Amygdala (tissue), 56 donors: ENCODE data around the gene IL17C.
A peak's percentile ranks its signal among the peaks of the same experiment; 100 is the strongest.
"Not testable (repeated sequence)": the region's sequence is repeated elsewhere in the genome, so short reads cannot be mapped to it uniquely, and the experiment has no call there.

Experiments used
- DNase-seq, 56 donors: peaks; one replicate each; lab custom pipeline; 2025; lab: John Stamatoyannopoulos, UW

Gene IL17C

DNA sequence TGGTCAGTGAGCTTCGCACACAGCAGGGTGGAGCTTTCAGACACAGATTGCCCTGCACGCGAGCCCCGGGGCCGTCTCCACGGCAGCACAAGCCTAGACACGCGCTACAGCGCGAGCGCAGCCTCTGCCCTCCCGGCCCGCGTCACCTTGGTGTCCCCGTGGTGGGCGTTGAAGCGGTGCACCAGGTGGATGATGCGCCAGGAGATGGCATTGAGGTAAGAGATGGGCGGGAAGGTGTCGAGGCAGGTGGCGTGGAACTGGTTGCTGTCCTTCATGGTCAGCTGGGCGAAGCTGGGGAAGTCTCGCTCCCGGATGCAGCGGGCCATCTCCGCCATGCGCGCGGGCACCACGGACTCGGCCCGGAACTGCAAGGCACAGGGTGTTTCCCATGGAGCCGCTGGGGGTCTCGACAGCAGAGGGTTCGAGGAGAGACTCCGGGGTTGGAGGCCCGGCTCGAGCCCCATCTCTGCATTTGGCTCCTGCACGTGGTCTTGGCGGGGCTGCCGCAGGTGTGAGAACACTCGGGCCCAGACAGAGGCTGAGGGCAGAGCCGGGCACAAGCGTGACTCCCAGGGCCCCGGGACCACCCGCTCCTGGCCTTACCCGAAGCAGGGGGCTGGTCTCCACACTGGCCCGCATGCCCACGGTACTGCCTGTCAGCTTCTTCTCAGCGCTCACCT, 16.8 kb downstream of the IL17C start:
- no peak for DNase-seq

DNA sequence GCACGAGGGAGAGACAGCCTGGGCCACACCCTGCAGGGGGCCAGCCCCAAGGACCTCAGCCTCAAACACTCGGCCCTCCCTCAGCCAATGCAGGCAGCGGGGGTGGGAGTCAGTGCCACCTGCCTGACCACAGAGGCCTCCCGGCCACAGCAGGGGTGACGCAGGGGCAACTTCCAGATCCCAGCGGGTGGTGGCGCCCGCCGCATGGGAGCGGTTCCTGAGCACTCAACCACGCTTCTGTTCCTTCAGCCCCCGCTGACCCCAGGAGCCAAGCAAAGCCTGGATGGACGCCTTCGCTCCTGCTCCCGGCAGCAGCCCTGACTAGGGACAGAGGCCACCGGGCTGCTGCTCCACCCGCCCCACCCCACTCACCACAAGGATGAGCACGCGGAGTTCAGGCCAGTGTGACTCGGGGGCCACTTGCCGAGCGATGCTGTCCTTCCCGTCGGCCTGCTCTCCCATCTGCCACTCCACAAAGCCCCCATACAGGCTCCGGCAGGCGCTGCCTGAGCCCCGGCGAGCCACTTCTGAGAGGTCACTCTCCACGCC, 17.4 kb downstream of the IL17C start:
- DNase-seq = no peak

GRCh38 chr16:88656291-88656980, 18.1 kb downstream of the IL17C start:
- DNase-seq = no peak

DNA sequence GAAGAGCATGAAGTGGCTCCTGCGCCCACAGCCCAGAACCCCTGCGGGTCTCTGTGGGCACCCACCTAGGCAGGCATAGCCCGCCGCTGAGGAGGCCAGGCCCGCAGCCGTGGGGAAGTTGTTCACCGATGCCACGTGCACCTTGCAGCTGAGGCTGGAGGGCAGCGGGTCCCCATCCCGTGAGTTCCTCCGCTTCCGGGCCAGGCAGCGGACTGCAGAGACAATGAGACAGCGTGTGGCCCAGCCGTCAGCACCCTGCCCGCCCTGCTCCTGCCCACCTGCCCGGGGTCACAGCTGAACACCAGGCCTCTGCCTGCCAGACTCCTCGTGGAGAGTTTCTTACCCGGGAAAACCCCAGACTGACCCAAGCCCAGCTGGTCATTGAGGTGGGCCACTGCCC, 19.0 kb downstream of the IL17C start:
- DNase-seq = no peak

DNA sequence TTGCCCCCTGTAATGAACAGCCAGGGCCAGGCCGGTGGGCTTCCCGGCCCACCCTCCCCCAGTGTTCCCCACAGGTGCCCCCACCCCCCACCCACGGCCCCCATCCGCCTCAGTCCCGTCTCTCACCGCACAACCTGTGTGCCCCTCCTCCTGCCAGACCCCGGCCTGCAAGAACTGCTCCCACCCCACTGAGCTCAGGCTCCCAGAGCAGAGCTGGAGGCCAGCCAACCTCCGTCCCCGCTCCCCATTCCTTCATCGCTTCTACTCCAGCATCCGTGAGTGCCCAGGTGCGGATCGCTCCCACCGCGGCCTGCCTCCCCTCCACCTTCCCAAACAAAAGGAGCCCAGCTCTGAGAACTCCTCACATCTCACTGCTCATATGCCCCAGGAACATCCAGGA, 20.3 kb downstream of the IL17C start:
- no peak for DNase-seq

DNA sequence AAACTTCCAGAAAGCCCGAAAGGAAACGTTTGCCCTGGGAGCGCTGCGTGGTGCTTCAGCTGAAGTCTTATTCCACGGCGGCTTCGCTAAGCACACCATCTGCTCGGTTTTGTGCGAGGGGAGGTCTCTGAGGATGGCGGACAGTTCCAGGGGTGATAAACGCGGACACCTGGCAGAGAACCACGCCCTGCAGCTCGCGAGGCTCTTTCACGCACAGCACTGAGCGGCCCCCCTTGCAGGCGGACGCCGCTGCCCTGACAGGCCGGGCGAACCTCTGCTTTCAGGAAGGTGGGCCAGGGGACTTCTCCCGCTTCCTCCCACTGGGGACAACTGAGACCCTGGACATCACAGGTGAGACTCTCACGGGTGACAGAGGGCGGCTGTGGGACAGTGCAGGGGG, 20.8 kb downstream of the IL17C start:
- no peak for DNase-seq

DNA sequence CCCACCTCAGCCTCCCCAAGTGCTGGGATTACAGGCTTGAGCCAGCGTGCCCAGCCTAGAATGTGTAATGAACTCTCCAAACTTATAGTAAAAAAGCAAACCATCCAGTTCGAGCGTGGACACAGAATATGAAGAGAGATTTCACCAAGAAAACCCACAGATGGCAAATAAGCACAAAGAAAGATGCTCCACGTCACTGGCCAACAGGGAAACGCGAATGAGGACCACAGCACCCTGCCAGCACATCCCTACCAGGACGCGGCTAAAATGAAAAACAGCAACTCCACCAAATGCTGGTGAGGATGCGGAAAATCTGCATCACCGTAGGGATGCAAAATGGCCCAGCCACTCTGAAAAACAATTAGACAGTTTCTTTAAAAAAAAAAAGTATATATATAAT, 23.1 kb downstream of the IL17C start:
- no peak for DNase-seq

- DNase-seq = peak in 1 of 56 donors; percentile 48
Observed at GRCh38 chr16:88662222-88662842, 24.0 kb downstream of the IL17C start.

- peak; percentile 85 to 99 (median 96) for DNase-seq
Observed at GRCh38 chr16:88662843-88663606, 24.7 kb downstream of the IL17C start, which contains the start of gene MVD. TSS of gene MVD (minus strand) at chr16:88663091. CDS start at chr16:88663080, 11 bp downstream.

- DNase-seq = no peak
Observed at GRCh38 chr16:88665148-88665547, 26.8 kb downstream of the IL17C start.

GRCh38 chr16:88665570-88665969, 27.2 kb downstream of the IL17C start:
- DNase-seq = no peak

GRCh38 chr16:88667461-88667860, 29.1 kb downstream of the IL17C start:
- no peak for DNase-seq

DNA sequence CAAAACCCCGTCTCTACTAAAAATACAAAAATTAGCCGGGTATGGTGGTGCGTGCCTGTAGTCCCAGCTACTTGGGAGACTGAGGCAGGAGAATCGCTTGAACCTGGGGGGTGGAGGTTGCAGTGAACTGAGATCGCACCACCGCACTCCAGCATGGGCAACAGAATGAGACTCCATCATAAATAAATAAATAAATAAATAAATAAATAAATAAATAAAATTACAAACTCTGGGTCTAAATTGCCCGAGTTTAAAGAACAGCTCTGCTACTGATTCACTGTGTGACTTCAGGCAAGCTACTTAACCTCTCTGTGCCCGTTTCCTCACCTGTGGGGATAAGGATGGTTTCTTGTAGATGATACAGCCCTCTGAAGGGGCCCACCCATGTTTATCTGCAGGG, 31.1 kb downstream of the IL17C start:
- not testable (repeated sequence) for DNase-seq

GRCh38 chr16:88669980-88670379, 31.6 kb downstream of the IL17C start:
- no peak for DNase-seq

DNA sequence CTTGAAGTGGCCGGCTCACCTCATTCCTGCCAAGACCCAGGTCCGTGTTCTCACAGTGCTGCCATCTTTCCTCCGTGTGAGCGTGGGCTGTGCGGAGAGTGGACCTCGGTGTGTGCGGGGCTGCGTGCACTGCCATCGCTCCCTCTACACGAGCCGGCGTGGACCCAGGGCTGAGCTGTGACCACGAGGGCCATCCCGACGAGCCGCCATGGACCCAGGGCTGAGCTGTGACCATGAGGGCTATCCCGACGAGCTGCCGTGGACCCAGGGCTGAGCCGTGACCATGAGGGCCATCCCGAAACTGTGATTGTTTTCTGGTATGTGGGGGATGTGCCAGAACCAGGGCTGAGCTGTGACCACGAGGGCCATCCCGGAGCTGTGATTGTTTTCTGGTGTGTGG, 33.4 kb downstream of the IL17C start:
- DNase-seq = no peak

GRCh38 chr16:88672776-88673175, 34.4 kb downstream of the IL17C start:
- no peak for DNase-seq

- no peak for DNase-seq
Observed at GRCh38 chr16:88673716-88674379, 35.5 kb downstream of the IL17C start.

DNA sequence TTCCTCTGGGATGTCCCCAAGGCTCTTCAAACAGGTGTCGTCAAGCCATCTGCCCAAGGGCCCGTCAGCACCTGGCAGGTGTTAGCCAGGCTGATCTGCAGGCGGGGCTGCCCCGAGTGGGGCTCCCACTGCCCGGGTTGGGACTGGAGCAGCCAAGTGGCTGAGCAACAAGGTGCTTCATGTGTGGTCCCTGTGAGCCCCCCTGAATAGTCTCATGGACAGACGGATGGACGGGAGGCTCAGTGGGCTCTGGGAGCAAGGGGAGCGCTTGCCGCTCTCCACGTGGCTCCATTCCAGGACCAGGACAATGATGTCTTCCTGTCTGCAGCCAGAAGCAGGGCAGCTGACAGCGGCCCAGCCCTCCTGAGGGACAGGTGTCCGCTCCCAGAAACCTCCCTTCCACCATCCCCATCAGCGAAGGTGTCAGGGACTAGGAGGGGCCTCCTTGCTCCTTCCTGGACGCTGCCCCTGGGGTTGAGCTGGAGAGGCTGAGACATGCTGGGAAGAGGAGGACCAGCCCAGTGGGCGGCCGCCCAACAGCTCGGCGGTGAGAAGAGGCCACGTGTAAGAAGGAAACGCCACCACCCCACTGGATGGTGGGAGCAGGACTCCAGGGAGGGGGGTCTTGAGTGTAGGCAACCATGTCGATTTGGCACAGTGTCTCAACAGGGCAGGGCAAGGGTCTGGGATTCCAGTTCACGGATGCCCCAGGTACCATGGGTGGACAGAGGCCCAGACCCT, 38.3 kb downstream of the IL17C start:
- DNase-seq = no peak

- no peak for DNase-seq
Observed at GRCh38 chr16:88677721-88678120, 39.3 kb downstream of the IL17C start.
